Upper lobe of left lung (tissue), 4 donors: ENCODE data around the gene VCAM1.

Source experiments
- POLR2A ChIP-seq, 4 donors: fragments of 450-650 bp; IDR thresholded peaks; one replicate each; pipeline ENCODE4 v1.5.1; 2016 to 2017; ENCODE audit warnings: antibody characterized with exemption in 4 of 4, mild to moderate bottlenecking in 2 of 4
- TF ChIP-seq, protein P1 (sequence below), 6 experiments: fragments of 450-650 bp in 4 of 6; fragments of 200-600 bp in 2 of 6; sonication (generic) in 2 of 6; IDR thresholded peaks; one replicate each; pipeline ENCODE4 v1.5.1; 2016 to 2019; ENCODE audit warnings: antibody characterized with exemption in 6 of 6

DNA sequence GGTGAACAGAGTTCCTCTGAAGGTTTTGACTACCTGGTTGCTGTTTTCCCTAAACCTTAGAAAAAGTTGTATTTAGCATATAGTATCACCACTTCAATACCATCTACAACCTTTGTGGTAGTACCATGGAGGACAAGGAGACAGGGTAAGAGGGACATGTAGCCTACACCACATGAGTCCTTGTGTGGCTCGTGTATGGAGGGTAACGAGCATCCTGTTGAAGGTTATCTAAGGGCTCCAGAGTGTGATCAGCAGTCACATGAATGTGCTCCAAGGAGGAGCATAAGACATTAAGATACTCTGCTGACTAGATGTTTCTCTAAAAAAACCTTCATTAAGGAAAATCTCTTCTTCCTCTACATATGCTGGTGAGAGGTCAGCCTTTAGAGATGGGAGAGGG is 67.3 kb downstream of the VCAM1 start:
- TF ChIP-seq, protein P1, sequence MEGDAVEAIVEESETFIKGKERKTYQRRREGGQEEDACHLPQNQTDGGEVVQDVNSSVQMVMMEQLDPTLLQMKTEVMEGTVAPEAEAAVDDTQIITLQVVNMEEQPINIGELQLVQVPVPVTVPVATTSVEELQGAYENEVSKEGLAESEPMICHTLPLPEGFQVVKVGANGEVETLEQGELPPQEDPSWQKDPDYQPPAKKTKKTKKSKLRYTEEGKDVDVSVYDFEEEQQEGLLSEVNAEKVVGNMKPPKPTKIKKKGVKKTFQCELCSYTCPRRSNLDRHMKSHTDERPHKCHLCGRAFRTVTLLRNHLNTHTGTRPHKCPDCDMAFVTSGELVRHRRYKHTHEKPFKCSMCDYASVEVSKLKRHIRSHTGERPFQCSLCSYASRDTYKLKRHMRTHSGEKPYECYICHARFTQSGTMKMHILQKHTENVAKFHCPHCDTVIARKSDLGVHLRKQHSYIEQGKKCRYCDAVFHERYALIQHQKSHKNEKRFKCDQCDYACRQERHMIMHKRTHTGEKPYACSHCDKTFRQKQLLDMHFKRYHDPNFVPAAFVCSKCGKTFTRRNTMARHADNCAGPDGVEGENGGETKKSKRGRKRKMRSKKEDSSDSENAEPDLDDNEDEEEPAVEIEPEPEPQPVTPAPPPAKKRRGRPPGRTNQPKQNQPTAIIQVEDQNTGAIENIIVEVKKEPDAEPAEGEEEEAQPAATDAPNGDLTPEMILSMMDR (IDR thresholded peaks at IDR 0.05), result no peak
- TF ChIP-seq POLR2A (IDR thresholded peaks at IDR 0.05), result no peak
